Mucosa of rectum (tissue), 2 donors: ENCODE results near the gene GALNT9.
"Not testable (repeated sequence)": the region's sequence is repeated elsewhere in the genome, so short reads cannot be mapped to it uniquely, and the experiment has no call there.

ENCODE experiments used
- H3K27ac ChIP-seq, 2 donors: one replicate each; pipeline ENCODE4 v1.7.0; 2013; ENCODE audit warnings: inconsistent platforms in 2 of 2, low read depth in 2 of 2, low read length in 2 of 2
- H3K27me3 ChIP-seq, 2 donors: one replicate each; pipeline ENCODE4 v1.7.0; 2013; ENCODE audit warnings: low read length in 2 of 2; ENCODE audit not compliant: control insufficient read depth in 2 of 2, insufficient read depth in 2 of 2
- H3K36me3 ChIP-seq, 2 donors: one replicate each; pipeline ENCODE4 v1.7.0; 2013; ENCODE audit warnings: low read length in 2 of 2; ENCODE audit not compliant: control insufficient read depth in 2 of 2, insufficient read depth in 2 of 2
- H3K4me1 ChIP-seq, 2 donors: one replicate each; pipeline ENCODE4 v1.7.0; 2013; ENCODE audit warnings: low read length in 2 of 2, mild to moderate bottlenecking in 1 of 2; ENCODE audit not compliant: control insufficient read depth in 2 of 2, insufficient read depth in 2 of 2
- H3K4me3 ChIP-seq, 2 donors: one replicate each; pipeline ENCODE4 v1.7.0; 2013; ENCODE audit warnings: low read length in 2 of 2
- H3K9ac ChIP-seq, 2 donors: one replicate each; pipeline ENCODE4 v1.7.0; 2013; ENCODE audit warnings: low read length in 2 of 2, low read depth in 1 of 2, mild to moderate bottlenecking in 1 of 2
- H3K9me3 ChIP-seq, 2 donors: one replicate each; pipeline ENCODE4 v1.7.0; 2013; ENCODE audit warnings: low read length in 2 of 2; ENCODE audit not compliant: control insufficient read depth in 2 of 2
- donor health status: healthy.
- donor health status: Normal muscosa, but diverticular disease.

The GALNT9 gene

GRCh38 chr12:132269271-132269968 lies 60.0 kb downstream of the GALNT9 start:
- H3K9me3 ChIP-seq = no peaks in the 10 kb centered on the region
- peaks cover 0 to under 1% of the 10 kb centered on the region in 2 donors for H3K4me1 ChIP-seq
- no peak overlapping the region for H3K9ac ChIP-seq
- H3K27me3 ChIP-seq = no peaks in the 10 kb centered on the region
- H3K36me3 ChIP-seq = no peaks in the 10 kb centered on the region
- no peak overlapping the region for H3K4me3 ChIP-seq
- no peak overlapping the region for H3K27ac ChIP-seq

DNA sequence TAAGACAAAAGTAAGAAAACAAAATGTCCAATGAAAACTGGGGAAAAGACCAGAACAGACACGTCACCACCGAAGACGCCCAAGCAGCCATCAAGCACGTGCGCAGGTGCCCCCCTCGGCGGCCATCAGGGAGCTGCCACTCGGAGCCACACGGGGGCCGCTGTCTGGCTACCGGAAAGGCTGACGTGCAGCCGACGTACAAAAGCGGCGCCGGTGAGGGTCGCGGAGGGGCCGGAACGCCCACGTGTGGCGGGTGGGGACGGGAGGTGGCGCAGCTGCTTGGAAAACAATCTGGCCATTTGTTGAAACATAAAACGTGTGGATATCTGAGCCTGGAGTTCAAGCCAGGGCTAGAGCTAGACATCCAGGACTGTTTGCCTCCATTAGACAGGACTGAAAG lies 60.7 kb downstream of the GALNT9 start:
- Histone ChIP-seq H3K4me3 (no peak overlapping the region), H3K9me3 (no peaks in the 10 kb centered on the region), H3K27ac (no peak overlapping the region), H3K36me3 (no peaks in the 10 kb centered on the region), H3K4me1 (no peaks in the 10 kb centered on the region), H3K27me3 (no peaks in the 10 kb centered on the region), H3K9ac (no peak overlapping the region)

DNA sequence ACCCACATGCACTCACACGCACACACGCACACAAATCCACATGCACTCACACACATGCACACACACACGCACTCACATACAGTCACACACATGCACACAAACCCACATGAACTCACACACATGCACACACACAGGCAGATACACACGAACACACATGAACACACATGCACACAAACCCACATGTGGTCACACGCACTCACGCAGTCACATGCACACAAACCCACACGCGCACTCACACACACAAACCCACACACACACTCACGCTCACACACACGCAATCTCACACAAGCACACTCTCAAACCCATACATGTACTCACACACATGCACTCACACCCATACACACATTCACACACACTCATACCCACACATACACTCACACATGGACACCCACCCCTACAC lies 61.5 kb downstream of the GALNT9 start:
- no peaks in the 10 kb centered on the region for H3K27me3 ChIP-seq

GRCh38 chr12:132266802-132267201 lies 62.6 kb downstream of the GALNT9 start:
- no peaks in the 10 kb centered on the region for H3K36me3 ChIP-seq
- H3K9me3 ChIP-seq = no peaks in the 10 kb centered on the region
- H3K27me3 ChIP-seq = no peaks in the 10 kb centered on the region
- no peak overlapping the region for H3K27ac ChIP-seq
- H3K4me1 ChIP-seq = no peaks in the 10 kb centered on the region
- H3K9ac ChIP-seq = no peak overlapping the region
- H3K4me3 ChIP-seq = no peak overlapping the region

More for the DNA sequence above, 61.5 kb downstream of the GALNT9 start:
- no peak overlapping the region for H3K4me3 ChIP-seq
- no peaks in the 10 kb centered on the region for H3K4me1 ChIP-seq
- no peaks in the 10 kb centered on the region for H3K36me3 ChIP-seq
- H3K27ac ChIP-seq = no peak overlapping the region
- no peaks in the 10 kb centered on the region for H3K9me3 ChIP-seq
- no peak overlapping the region for H3K9ac ChIP-seq

DNA sequence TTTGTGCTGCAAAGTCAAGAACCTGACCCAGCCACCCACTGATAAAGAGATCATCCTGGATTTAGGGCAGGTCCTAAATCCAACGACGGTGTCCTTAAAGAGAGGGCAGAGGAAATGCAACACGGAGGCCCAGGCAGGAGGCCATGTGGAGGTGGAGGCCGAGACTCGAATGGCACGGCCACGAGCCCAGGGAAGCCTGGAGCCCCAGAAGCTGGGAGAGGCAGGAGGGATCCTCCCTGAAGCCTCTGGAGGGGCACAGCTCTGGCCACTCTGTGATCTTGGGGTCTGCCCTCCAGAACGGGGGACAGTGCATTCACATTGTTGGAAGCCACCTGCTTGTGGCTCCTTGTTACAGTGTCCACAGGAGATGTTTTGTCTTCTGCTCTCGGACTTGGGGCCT lies 63.0 kb downstream of the GALNT9 start:
- Histone ChIP-seq H3K4me3 (no peak overlapping the region), H3K9ac (no peak overlapping the region), H3K9me3 (no peaks in the 10 kb centered on the region), H3K27me3 (no peaks in the 10 kb centered on the region), H3K27ac (no peak overlapping the region), H3K36me3 (no peaks in the 10 kb centered on the region), H3K4me1 (no peaks in the 10 kb centered on the region)

DNA sequence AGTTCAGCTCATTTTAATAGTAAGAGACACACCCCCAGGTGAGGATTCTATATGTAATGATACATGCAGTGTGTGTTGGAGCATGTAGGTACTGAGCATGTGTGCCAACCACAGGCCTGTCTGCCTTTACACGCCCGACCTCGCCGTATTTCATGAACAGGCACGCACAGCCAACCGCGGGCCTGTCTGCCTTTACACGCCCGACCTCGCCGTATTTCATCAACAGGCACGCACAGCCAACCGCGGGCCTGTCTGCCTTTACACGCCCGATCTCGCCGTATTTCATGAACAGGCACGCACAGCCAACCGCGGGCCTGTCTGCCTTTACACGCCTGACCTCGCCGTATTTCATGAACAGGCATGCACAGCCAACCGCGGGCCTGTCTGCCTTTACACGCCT lies 63.6 kb downstream of the GALNT9 start:
- not testable (repeated sequence) for H3K27ac ChIP-seq, H3K4me3 ChIP-seq, H3K36me3 ChIP-seq, H3K9me3 ChIP-seq, H3K27me3 ChIP-seq, H3K9ac ChIP-seq, H3K4me1 ChIP-seq

DNA sequence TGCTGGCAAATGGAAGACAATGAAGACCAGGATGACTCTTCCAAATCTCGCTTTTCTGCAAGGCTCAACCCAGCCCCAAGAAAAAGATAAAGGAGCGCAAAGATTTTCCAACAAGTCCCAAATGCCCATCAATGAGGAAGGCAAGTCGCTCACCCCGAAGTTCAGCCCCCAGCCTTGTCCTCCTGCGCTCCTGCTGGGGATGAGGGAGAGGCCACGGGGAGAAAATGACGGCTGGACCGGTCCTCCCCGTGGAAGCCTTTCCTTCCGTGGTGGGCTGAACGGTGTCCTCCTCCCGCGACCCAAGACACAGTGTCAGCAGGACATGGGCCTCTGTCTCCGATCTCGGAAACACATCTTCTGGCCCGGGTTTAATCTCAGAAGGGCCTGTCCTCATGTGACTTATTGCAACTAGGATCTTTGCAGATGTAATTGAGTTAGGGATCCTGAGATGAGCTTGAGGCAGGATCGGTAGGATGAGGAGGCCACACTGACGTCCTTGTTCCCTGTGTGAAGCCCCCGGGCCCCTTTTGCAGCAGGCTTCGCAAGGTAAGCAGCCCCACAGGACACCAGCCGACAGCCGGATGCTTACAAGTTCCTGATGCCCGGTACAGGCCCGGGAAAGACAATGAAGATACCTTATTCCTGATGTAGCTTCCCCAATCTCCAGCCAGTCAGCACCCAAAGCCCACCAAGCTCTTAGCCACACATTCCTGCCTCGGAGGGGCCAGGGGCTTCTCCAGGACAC lies 64.2 kb downstream of the GALNT9 start:
- Histone ChIP-seq H3K4me1 (no peaks in the 10 kb centered on the region), H3K9me3 (no peaks in the 10 kb centered on the region), H3K27ac (no peak overlapping the region), H3K36me3 (no peaks in the 10 kb centered on the region), H3K9ac (no peak overlapping the region), H3K27me3 (no peaks in the 10 kb centered on the region), H3K4me3 (no peak overlapping the region)

DNA sequence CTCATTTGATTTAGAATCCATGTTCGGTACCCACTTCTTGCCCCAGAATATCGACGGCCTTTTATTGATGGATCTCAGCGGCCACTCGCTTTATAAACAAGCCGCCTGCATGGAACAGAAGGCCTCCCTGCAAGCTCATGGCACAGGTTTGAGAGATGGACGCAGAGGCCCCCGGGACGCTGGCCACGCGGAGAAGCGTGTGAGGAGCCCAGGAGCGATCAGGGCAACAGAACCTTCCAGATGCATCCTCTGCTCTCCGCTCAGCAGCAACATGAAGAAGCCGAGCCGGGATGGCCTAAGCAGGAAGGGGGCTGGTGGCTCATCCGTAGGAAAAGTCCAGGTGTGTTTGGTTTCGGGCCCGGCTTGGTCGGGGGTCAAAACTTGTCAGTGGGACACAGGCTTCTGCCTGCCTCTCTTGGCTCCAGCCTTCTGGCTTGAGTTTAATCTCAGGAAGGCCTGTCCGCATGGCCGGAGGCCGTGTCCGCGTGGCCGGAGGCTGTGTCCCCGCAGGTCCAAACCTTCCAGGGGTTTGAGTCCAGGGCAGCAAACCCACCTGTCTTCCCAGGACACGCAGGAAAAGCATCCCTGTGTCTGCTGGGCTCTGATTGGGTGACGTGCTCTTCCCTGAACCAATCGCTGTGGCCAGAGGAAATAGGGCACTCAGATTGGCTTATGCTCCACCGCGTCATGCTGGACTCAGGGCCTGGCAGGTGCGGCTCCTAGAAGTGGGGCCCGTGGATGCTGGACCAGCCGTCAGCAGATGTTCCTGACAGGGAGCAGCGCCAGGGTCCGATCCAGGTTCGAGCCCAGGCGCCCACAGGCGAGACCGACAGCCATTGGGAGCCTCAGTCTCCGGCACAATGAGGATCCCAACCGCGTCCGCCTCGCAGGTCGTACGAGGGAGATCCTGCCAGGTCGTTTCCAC lies 65.0 kb downstream of the GALNT9 start:
- no peaks in the 10 kb centered on the region for H3K36me3 ChIP-seq
- no peak overlapping the region for H3K9ac ChIP-seq
- H3K27ac ChIP-seq = no peak overlapping the region
- H3K4me1 ChIP-seq = no peaks in the 10 kb centered on the region
- H3K4me3 ChIP-seq = no peak overlapping the region
- no peaks in the 10 kb centered on the region for H3K27me3 ChIP-seq
- H3K9me3 ChIP-seq = no peaks in the 10 kb centered on the region

DNA sequence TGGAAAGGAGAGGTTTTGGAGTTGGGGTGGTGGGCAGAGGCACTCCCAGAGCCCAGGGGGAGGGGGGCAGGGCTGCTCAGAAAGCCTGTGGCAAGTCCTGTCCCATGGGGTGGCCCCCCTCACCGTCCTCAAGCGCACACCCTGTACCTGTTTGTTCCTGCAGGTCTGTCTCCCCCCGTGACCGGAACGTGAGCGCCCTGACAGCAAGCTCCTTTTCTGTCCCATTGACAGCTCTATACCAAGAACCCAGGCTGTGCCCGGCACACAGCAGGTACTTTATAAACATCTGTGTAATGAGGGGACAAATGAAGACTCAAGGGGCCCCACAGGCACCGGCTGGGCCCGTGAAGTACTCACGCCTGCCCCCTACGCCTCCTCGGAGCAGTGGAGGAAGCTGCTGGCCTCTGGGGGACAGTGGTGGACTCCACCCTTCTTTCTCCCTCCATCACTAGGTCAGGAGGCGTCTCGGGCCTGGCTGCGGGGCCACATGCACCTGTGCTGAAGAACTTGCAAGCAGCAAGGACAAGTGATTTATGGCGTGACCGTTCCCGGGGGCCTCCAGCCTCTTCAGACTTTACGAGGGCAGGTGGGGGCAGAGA lies 65.8 kb downstream of the GALNT9 start:
- H3K9me3 ChIP-seq = no peaks in the 10 kb centered on the region
- no peak overlapping the region for H3K9ac ChIP-seq
- no peak overlapping the region for H3K4me3 ChIP-seq
- H3K27ac ChIP-seq = no peak overlapping the region
- H3K27me3 ChIP-seq = no peaks in the 10 kb centered on the region
- no peaks in the 10 kb centered on the region for H3K36me3 ChIP-seq
- no peaks in the 10 kb centered on the region for H3K4me1 ChIP-seq

- Histone ChIP-seq H3K36me3 (no peaks in the 10 kb centered on the region), H3K4me3 (no peak overlapping the region), H3K27ac (no peak overlapping the region), H3K9ac (no peak overlapping the region), H3K9me3 (no peaks in the 10 kb centered on the region), H3K27me3 (no peaks in the 10 kb centered on the region), H3K4me1 (no peaks in the 10 kb centered on the region)
These were observed 66.4 kb downstream of the GALNT9 start for GRCh38 chr12:132263061-132263360.
